ENCODE data around the gene PTPRT. TPM values are rescaled to one million over a fixed set of nuclear protein-coding genes. Genes with fewer than 3 reads are reported as not detected.

PTPRT gene
- total RNA-seq, 1 experiment from 2014 or later = not detected

GRCh38 chr20:43183536-43184070 lies 6.1 kb downstream of the PTPRT start:
- Histone ChIP-seq H3K9me2 (ENCODE audit: insufficient read depth) (no peaks in the 10 kb centered on the region), H3K4me3 (replicated peaks in 1 of 2; ENCODE audit: low read depth in 1 of 2, low read length in 2 of 2) (no peak overlapping the region), H3K9me3 (ENCODE audit: control insufficient read depth in 1 of 2, insufficient read depth in 1 of 2, low read depth in 1 of 2, low read length in 2 of 2) (no peaks in the 10 kb centered on the region), H3K4me1 (ENCODE audit: control insufficient read depth in 1 of 2, insufficient read depth in 2 of 2, low read length in 2 of 2) (no peaks in the 10 kb centered on the region), H3K79me2 (ENCODE audit: insufficient read depth, low read length) (no peaks in the 10 kb centered on the region), H3K27me3 (ENCODE audit: insufficient read depth, low read length) (peaks cover 6% of the 10 kb centered on the region; the same call in 1 of the 2 replicates), H3K9ac (ENCODE audit: low read length) (no peak overlapping the region), H3K27ac (ENCODE audit: low read depth, low read length) (no peak overlapping the region), H3K36me3 (ENCODE audit: control insufficient read depth in 1 of 2, insufficient read depth in 2 of 2, low read length in 2 of 2) (no peaks in the 10 kb centered on the region), H3K4me2 (ENCODE audit: low read length) (no peak overlapping the region), H4K20me1 (ENCODE audit: insufficient read depth) (no peaks in the 10 kb centered on the region), H2AFZ (ENCODE audit: low read depth, low read length, poor library complexity, severe bottlenecking) (no peak overlapping the region)
- DNase-seq (ENCODE audit: low read depth, low spot score) = no peak
- ChIA-PET CTCF (no interaction called here), RAD21 (ENCODE audit: low non-redundant PET in 1 of 2, low total read pairs in 2 of 2, uncharacterized antibody in 2 of 2, unreplicated experiment in 2 of 2) (no interaction called here), POLR2A (no interaction called here)
- intact Hi-C loops (cut with micrococcal nuclease) = no loop called here
- no peak for TF ChIP-seq POLR2A (IDR thresholded peaks at IDR 0.05; ENCODE audit: borderline replicate concordance, extremely low read depth, insufficient read depth, insufficient read length)
- no peak for TF ChIP-seq SRF (IDR thresholded peaks at IDR 0.05; ENCODE audit: low read depth)
- TF ChIP-seq ZNF274 (IDR thresholded peaks at IDR 0.05; ENCODE audit: low read depth, low read length) = no peak
- TF ChIP-seq ELF1 (IDR thresholded peaks at IDR 0.05; ENCODE audit: borderline replicate concordance, low read depth) = no peak
- TF ChIP-seq TCF7L2 (IDR thresholded peaks at IDR 0.05; ENCODE audit: borderline replicate concordance, extremely low read depth, insufficient read depth, insufficient read length) = no peak
- no peak for TF ChIP-seq CEBPB (IDR thresholded peaks at IDR 0.05; ENCODE audit: low read depth)
- no peak for TF ChIP-seq CTCF (IDR thresholded peaks at IDR 0.05 in 2 of 3, conservative IDR thresholded peaks at IDR 0.05 in 1 of 3; ENCODE audit: borderline replicate concordance in 1 of 3, insufficient read depth in 1 of 3, low read depth in 2 of 3, low read length in 2 of 3)
- no peak for TF ChIP-seq SIN3A (IDR thresholded peaks at IDR 0.05; ENCODE audit: low read depth)
- TF ChIP-seq YY1 (IDR thresholded peaks at IDR 0.05; ENCODE audit: extremely low read depth, insufficient replicate concordance, low read depth, low read length) = no peak
- TF ChIP-seq REST (IDR thresholded peaks at IDR 0.05; ENCODE audit: low read depth) = no peak
- TF ChIP-seq JUND (IDR thresholded peaks at IDR 0.05) = no peak
- no peak for TF ChIP-seq POLR2AphosphoS5 (IDR thresholded peaks at IDR 0.05; ENCODE audit: low read depth, low read length)
- TF ChIP-seq MAX (IDR thresholded peaks at IDR 0.05) = no peak
- no peak for TF ChIP-seq CBX3 (IDR thresholded peaks at IDR 0.05; ENCODE audit: low read depth)
- no peak for TF ChIP-seq ZFX (IDR thresholded peaks at IDR 0.05)
- no peak for TF ChIP-seq EGR1 (IDR thresholded peaks at IDR 0.05; ENCODE audit: low read depth)
- TF ChIP-seq FOSL1 (IDR thresholded peaks at IDR 0.05; ENCODE audit: low read depth) = no peak
- no peak for TF ChIP-seq ZBTB33 (IDR thresholded peaks at IDR 0.05; ENCODE audit: extremely low read depth, insufficient replicate concordance, low read length)
- no TSS peak for BruUV-seq (replicated peaks)
- ATAC-seq = no peak

Measured in HCT116 (cell line).